Activated CD8-positive, alpha-beta memory T cell treated with anti-CD3 and anti-CD28 coated beads for 4 hours (primary cell): Measurements from ENCODE around the gene MOB2.
"Not testable (repeated sequence)": the region's sequence is repeated elsewhere in the genome, so short reads cannot be mapped to it uniquely, and the experiment has no call there.

Experiments
- DNase-seq, 2 donors: peaks; one replicate each; pipeline ENCODE4 v3.0.0-alpha.2; 2020; ENCODE audit warnings: low read depth in 2 of 2

The MOB2 gene

DNA sequence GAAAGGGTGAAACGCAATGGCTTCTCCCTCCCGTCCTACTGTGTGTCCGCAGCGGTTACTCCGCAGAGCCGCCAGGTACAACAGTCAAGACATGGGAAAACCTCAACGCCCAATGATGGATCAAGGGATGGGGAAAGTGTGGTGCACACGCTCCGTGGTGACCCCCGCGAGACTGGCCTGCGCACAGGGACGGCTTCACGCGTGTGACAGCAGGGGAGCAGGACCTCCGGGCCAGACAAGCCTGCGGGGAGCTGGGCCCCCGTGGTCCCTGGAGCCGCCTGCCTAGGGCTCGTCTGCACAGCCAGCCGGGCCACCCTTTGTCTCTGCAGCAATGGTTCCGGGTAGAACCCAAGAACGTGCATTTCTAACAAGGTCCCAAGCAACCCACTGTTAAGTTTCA lies 31.7 kb upstream of the MOB2 start:
- no peak for DNase-seq

DNA sequence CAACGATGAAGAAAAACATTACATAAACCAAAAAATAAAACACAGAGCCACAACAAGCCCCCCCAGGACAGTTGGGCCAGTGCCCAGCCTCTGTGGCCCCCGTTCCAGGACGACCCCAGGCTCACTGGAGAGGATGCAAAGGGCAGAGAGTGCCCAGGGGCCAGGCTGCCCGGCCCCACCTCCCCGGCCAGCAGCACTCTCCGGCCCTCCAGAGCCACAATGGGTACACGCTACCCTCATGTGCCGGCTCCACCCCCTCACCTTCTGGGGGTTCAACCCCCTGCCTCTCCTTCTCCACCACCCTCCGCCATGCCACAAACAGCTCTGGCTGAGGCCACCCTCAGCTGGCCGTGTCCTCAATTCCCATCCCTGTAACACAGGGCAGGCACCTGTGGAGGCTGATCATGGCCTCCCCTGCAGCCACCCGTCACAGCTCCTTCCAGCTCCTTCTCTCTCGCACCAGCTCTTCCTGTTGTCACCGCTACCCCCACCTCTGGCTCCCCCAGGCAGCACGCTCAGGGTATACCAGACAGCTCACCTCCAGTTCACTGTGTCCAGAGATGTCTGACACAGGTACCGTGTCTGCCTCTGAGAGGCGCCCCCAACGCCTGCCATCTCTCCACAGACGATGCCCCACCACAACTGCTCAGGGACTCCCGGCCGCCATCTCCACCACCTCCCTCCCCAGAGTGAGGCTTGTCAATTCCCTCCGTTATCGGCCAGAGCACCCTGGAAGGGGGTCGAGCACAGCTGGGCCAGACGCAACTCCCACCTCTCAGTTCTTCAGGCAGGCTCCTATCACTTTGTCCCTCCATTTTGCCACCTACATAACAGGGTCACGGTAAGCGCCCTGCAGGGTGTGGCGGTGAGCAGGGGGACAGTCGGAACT lies 30.8 kb upstream of the MOB2 start:
- DNase-seq: no peak

DNA sequence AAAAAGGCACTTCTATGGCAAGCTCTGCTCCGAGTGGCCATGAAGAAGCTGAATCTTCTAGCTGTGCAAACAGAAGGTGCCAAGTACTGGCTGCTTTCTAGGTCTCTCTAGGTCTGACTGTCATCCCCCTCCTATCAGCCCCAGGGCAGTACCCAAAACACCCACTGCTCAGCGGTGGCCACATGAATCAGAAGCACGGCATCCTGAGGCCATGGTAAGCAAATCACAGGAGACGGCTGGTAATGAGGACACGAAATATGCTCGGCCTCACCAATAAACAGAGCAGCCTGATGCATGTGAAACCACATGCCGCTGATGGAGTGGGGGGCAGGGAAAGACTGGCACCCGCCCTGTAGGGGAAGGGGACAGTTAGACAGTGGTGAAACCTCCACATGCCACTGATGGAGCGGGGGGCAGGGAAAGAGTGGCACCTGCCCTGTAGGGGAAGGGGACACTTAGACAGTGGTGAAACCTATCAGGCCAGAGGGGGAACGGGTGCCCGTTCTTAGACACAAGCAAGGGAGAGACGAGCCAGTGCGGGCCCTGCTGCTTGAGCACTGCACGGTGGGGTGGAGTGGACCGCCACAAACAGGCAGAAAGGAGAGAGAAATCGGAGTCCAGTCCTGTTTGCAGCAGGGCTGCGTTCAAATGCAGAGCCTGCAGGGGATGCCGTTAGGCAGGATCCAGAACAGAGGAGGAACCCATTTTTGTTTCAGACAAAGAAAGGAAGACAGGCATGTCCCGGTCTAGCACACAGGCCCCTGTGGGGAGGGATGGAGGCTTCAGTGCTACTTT lies 29.9 kb upstream of the MOB2 start:
- DNase-seq: no peak

GRCh38 chr11:1515082-1516060 lies 28.8 kb upstream of the MOB2 start:
- peak; percentile 38 to 50 for DNase-seq

- no peak for DNase-seq
These were observed 27.9 kb upstream of the MOB2 start for GRCh38 chr11:1514336-1515061.

DNA sequence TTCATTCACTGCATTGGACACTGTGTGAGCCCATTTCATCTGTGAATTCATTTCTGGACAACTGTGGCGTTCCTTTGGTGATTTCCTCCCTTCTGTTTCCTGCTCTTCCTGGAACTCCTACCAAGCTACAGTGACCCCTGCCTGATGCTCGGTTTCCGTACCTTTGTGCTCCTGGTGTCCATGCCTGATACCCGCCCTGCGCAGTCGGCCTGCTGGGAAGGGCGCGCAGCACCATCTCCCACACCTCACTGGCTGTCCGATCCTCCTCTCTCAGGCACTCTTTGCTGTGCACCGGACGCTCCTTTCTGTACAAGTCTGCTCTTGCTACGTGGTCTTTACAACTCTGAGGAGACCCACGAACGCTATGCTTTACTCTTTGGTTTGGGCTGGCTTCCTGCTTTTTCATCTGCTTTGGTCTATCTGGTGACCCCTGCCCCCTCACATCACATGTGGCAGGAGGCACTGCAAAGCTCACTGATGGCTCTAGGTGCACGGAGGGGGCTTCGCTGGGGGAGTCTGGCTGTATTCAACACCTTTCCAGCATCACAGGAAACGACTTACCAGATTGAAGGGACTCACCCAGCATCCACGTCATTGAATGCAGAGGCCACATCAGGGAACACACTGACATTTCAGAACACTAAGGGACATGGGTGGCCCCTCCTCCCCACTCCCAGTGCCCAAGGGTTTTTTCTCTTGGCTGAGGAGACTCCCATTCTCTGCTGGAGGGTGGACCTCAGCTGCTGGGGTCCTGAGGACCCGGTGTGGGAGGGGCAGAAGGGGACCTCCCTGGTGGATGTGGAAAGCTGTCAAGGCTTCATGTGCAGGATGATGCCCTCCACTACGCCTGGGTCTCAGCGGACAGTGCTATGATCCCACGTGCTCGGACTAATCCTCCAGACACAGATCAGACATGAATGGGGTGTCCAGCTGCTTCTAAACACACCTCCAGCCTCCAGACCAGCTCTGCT lies 27.0 kb upstream of the MOB2 start:
- DNase-seq: no peak

GRCh38 chr11:1512531-1513258 lies 26.1 kb upstream of the MOB2 start:
- not testable (repeated sequence) for DNase-seq

DNA sequence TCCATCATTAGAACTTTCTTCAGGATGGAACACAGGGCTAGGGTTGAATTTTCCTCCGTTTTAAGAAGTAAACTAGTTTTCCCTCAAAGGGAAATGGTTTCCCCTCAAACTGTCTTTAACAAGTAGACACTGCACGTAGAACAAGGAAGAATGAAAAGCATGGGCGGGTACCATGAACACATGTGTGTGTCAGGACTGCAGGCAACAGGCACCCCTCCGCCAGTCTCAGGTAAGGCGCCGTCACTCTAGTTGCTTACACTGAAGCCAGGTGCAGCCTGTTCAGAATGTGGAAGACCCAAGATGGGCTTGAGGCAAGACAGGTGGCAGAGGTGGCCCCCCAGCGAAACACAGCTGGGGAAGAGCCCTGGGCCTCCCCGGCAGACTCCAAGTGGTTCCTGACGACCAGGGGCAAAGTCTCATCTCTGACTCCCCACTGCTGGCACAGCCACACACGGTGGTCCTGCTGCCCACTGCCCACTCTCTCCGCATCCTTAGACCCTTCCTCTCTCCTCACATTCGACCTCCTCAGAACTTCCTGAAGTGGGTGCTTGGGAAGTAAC lies 25.4 kb upstream of the MOB2 start:
- DNase-seq: no peak

DNA sequence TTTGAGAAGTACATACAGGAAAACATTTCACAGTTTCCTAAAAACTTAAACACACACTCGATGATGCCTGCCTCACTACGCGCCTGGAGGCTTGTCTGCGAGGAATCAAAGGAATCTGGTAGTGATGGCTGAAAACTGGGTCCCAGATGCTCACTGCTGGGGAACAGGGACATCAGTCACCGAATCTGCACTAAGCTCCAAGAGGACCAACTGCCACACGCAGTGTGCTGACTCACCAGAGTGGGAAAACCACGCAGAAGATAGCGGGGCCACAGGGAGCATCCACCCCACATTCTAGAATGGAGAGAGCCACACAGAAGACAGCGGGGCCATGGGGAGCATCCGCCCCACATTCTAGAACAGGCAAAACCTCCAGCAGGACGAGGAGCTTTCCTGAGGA lies 24.3 kb upstream of the MOB2 start:
- DNase-seq: no peak

GRCh38 chr11:1510351-1510750 lies 23.8 kb upstream of the MOB2 start:
- DNase-seq: not testable (repeated sequence)

DNA sequence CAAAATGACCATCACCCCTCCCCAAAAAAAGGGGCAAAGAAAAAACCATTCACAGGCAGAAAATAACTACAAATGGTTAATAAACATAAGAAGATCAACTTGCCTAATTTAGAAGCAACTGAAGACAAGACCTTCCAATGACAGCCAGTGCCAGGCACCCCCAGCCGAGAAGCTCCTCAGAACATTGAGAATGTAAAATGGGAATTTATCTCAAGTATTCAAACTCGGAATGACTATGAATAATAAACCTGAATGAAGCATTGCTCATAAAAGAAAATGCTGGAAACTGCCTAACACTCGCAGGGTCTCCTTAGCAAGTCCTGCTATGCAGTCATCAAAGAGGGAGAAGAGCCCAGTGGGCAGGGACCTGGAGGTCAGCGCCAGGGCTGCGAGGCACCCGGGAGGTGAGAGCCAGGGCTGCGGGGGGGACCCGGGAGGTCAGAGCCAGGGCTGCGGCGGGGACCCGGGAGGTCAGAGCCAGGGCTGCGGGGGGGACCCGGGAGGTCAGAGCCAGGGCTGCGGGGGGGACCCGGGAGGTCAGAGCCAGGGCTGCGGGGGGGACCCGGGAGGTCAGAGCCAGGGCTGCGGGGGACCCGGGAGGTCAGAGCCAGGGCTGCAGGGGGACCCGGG lies 23.2 kb upstream of the MOB2 start:
- DNase-seq: no peak

DNA sequence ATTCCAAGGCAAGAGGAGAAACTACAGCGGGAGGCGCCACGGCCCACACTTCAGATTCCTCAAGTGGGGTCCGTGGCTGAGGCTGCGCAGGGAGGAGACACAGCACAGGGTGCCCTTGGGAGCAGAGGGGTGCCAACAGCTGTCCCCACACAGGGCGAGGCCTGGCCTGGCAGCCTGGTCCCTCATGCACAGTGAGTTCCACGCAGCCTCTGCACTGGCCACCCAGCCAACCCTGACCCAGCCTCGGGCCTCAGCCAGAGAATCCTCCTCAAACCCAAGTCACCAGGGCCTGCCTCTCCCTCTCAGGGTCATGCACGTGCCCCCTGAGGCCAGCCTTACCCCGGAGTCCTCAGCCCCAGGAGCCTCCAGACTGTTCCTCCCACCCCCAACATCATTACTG lies 22.4 kb upstream of the MOB2 start:
- no peak for DNase-seq

- DNase-seq: no peak
These were observed 21.9 kb upstream of the MOB2 start for GRCh38 chr11:1508491-1508891.

GRCh38 chr11:1507381-1508140 lies 21.0 kb upstream of the MOB2 start:
- DNase-seq: no peak

DNA sequence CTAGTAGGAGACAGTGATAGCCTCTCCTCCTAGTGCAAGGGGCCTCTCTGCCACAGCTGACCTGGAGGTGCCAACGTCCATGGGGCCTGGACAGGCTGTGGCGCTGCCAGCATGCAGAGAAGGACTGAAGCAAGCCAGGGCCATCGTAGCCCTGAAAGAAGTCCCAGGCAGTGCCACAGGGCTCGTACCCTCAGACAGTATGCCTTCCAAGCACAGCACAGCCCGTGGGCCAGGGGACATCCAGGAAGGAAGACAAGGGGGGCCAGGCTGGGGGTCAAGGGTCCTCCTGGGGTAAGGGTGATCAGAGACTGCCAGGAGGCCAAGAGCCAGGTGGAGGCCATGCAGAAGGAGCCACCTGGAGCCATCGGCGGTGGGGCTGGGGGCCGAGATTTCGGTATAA lies 20.4 kb upstream of the MOB2 start:
- no peak for DNase-seq

DNA sequence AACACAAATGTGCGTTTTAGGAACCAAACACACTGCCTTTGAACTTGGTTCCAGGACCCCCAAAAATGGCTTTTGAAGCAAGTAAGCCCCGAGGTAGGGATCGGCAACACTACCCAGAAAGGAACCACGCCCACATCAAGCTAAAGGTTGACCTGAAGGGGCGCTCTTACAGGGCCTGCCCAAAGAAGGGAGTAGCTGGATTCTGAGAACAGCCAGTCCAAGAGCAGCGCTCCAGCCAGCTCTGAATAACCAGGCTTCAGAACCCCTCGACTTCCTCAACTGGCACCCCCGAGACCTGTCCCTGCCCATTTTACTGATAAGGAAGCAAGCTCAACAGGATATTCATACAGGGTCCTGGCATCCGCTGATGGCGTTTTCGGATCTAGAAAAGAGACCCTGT lies 18.9 kb upstream of the MOB2 start:
- DNase-seq: no peak

GRCh38 chr11:1504581-1505290 lies 18.2 kb upstream of the MOB2 start:
- DNase-seq: no peak
